ENCODE data around the gene KLHL22. TPM values are rescaled to one million over a fixed set of nuclear protein-coding genes. Genes with fewer than 3 reads are reported as not detected.

The KLHL22 gene
- total and polyA plus RNA-seq, 8 donors: 9.9 to 22.9 (median 13.2) TPM

- H3K9me3 ChIP-seq: no peaks in the 10 kb centered on the region
Observed at GRCh38 chr22:20528405-20528978, 32.9 kb upstream of the KLHL22 start.

GRCh38 chr22:20526628-20527355 lies 31.2 kb upstream of the KLHL22 start:
- ATAC-seq (no peak), DNase-seq (no peak), FAIRE-seq (no peak)
- no peaks in the 10 kb centered on the region for H3K36me3 ChIP-seq
- WGBS, 2 donors: 86 to 90% methylated on average over 6 of the region's 6 CpGs
- peaks cover 0 to 10% (median 0%) of the 10 kb centered on the region in 3 donors for H3K4me1 ChIP-seq
- H3K4me3 ChIP-seq: no peak overlapping the region
- no peaks in the 10 kb centered on the region for H3K27me3 ChIP-seq
- TF ChIP-seq CTCF (IDR thresholded peaks at IDR 0.05): no peak
- no peak overlapping the region for H3K27ac ChIP-seq
- intact Hi-C loops (cut with DNase I): no loop called here
- no peaks in the 10 kb centered on the region for H3K9me3 ChIP-seq

More at GRCh38 chr22:20528405-20528978, 32.9 kb upstream of the KLHL22 start:
- TF ChIP-seq CTCF (IDR thresholded peaks at IDR 0.05): no peak
- no peaks in the 10 kb centered on the region for H3K36me3 ChIP-seq
- intact Hi-C loops (cut with DNase I): no loop called here
- H3K4me3 ChIP-seq: no peak overlapping the region
- ATAC-seq (no peak), DNase-seq (no peak), FAIRE-seq (no peak)
- H3K4me1 ChIP-seq: peaks cover 0 to 3% (median 0%) of the 10 kb centered on the region in 3 donors
- WGBS, 2 donors: 96 to 97% methylated on average over 7 of the region's 7 CpGs
- H3K27ac ChIP-seq: no peak overlapping the region
- H3K27me3 ChIP-seq: no peaks in the 10 kb centered on the region

GRCh38 chr22:20526305-20526627 lies 30.7 kb upstream of the KLHL22 start:
- WGBS, 2 donors: 81 to 85% methylated on average over 4 of the region's 4 CpGs
- Histone ChIP-seq H3K36me3 (no peaks in the 10 kb centered on the region), H3K4me1 (peaks cover 0 to 10% (median 0%) of the 10 kb centered on the region in 3 donors), H3K4me3 (no peak overlapping the region), H3K27me3 (no peaks in the 10 kb centered on the region), H3K27ac (no peak overlapping the region), H3K9me3 (no peaks in the 10 kb centered on the region)
- no peak for TF ChIP-seq CTCF (IDR thresholded peaks at IDR 0.05)
- DNase-seq: no peak
- intact Hi-C loops (cut with DNase I): no loop called here
- FAIRE-seq: no peak
- ATAC-seq: no peak

- H3K4me1 ChIP-seq: peaks cover 0 to 10% (median 0%) of the 10 kb centered on the region in 3 donors
- no peak overlapping the region for H3K4me3 ChIP-seq
- no peaks in the 10 kb centered on the region for H3K36me3 ChIP-seq
- WGBS, 2 donors: 97 to 98% methylated on average over 7 of the region's 7 CpGs
- FAIRE-seq (no peak), DNase-seq (no peak), ATAC-seq (no peak)
- H3K27ac ChIP-seq: no peak overlapping the region
- TF ChIP-seq CTCF (IDR thresholded peaks at IDR 0.05): no peak
- intact Hi-C loops (cut with DNase I): no loop called here
- no peaks in the 10 kb centered on the region for H3K27me3 ChIP-seq
- H3K9me3 ChIP-seq: no peaks in the 10 kb centered on the region
Observed at GRCh38 chr22:20525048-20525447, 29.5 kb upstream of the KLHL22 start.

GRCh38 chr22:20524004-20524481 lies 28.4 kb upstream of the KLHL22 start:
- H3K4me3 ChIP-seq: no peak overlapping the region
- DNase-seq (no peak), FAIRE-seq (no peak), ATAC-seq (peak in 3 of 4 donors; percentile 13 to 79 (median 69))
- no peaks in the 10 kb centered on the region for H3K27me3 ChIP-seq
- TF ChIP-seq CTCF (IDR thresholded peaks at IDR 0.05): no peak
- no peak overlapping the region for H3K27ac ChIP-seq
- 0 to 1% methylated on average over 1 of the region's 1 CpG for WGBS, 2 donors
- H3K4me1 ChIP-seq: peaks cover 0 to 10% (median 0%) of the 10 kb centered on the region in 3 donors
- intact Hi-C loops (cut with DNase I): no loop called here
- no peaks in the 10 kb centered on the region for H3K9me3 ChIP-seq
- H3K36me3 ChIP-seq: no peaks in the 10 kb centered on the region

Measured in pancreas (tissue), 10 donors.